Stimulated activated CD4-positive, alpha-beta T cell treated with anti-CD3 and anti-CD28 coated beads, Interleukin-12 subunit alpha, Interleukin-12 subunit beta, amount 100 ng/mL, for 48 hours (primary cell): ENCODE measurements around the gene FADS3.

Experiments used
- DNase-seq, 3 donors: peaks; one replicate each; pipeline ENCODE4 v3.0.0-alpha.2; 2020; ENCODE audit warnings: low read depth in 2 of 3, low spot score in 1 of 3

FADS3 gene

DNA sequence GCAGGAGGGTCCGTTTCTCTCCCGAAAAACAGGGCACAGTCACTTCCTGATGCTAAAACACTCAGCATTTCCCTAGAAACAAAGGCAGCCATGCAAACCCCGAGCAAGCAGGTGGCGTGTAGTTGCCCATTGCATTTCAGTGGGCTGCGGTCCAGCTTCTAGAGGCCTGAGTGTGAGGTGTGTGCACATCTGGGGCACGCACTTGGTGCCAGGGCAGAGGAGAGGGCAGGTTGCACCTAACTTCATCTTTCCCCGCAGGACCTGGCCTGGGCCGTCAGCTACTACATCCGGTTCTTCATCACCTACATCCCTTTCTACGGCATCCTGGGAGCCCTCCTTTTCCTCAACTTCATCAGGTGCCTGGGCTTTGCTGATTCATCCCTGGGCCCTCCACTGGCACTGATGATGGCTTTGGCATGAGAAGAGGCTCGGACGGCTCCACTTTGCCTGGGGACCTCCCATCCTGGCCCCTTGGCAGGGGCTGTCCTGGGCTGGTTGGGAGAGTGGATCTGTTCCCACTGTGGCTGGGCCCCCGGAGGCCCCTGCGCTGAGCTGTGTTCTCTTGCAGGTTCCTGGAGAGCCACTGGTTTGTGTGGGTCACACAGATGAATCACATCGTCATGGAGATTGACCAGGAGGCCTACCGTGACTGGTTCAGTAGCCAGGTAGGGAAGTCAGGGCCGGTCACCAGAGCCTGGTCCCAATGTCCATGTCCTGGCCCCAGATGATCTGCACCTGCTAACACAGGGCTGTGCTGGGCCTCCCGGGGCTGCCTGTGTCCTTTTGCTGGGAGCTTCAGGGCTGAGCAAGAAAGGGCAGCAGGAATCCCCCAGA lies 28.4 kb downstream of the FADS3 start:
- DNase-seq, result no peak

DNA sequence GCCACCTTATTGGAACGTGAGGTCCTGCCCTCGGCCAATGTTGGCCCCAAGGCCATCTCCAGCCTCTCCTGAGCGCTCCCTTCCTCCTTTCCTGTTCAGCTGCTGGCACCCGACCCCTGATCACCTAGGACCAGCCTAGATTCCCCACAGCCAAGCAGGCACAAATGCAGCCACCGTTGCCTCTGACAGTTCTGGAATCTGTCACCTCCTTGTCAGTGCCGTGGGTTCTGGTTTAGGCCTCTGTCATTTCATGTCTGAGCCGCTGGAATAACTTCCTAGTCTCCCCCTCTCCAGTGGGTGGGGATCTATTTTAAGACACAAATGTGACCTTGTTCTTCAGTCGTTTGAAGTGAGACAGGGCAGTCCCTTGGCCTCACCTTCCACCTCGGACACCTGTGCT lies 29.7 kb downstream of the FADS3 start:
- DNase-seq, result no peak

DNA sequence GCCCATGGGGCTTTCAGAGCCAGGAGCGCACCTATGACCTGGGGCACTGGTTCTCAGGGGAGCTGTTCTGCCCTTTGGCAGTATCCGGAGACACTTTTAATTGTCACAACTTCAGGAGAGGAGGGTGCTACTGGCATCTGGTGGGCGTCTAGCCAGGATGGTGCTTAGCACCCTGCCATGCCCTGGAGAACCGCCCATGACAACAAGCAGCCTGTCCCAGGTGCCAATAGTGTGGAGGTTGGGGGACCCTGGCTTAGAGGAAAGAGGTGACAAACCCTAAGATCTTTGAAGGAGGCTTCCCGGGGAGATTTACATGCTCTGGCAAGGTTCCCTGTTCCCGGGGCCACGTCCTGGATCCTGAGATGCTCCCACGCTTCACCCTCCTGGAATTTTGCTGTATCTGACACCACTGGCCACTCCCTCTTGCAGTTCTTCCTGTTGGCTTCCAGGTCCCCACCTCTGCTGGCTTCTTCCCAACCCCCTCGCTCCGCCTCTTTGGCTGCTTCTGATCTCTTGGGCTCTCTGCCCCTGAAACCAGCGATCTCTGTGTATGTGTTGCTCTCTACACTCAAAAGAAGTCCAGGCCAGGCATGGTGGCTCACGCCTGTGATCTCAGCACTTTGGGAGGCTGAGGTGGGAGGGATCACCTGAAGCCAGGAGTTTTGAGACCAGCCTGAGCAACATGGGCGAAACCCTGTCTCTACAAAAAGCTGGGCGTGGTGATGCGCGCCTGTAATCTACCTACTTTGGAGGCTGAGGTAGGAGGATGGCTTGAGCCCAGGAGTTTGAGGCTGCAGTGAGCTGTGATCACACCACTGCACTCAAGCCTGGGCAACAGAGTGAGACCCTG lies 31.1 kb downstream of the FADS3 start:
- DNase-seq, result no peak

DNA sequence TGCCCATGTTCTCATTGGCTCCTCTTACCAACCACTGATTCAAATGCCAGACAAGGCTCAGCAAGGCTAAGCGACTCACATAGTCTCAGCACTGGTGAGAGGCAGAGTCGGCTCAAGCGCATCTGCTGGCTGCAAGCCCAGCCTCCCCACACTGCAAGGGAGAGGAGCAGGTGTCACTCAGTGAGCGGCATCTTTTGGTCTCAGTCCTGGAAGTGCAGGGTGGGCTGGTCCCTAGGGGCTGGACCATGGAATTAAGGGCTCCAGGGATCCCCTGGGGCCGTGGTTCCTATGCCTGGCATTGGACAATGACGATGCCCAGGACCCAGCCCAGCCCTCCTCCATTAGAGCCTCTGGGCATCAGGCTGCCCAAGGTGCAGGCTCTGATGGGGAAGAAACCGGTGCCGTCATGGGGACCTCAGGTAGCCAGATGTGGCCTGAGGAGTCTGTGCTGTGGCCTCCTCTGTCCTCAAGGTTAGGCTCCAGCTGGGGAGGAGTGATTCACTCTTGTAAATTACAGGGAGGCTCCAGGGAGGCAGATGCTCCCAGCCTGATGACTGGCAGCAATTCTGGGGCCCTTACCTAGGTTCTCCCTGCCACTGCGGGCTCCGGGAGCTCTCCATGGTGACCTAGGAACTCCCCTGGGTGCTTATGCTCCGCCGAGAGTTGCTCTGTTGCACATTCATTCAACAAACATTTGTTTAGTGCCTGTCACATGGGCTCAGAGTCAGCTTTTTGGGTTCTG lies 35.2 kb downstream of the FADS3 start:
- DNase-seq, result no peak

DNA sequence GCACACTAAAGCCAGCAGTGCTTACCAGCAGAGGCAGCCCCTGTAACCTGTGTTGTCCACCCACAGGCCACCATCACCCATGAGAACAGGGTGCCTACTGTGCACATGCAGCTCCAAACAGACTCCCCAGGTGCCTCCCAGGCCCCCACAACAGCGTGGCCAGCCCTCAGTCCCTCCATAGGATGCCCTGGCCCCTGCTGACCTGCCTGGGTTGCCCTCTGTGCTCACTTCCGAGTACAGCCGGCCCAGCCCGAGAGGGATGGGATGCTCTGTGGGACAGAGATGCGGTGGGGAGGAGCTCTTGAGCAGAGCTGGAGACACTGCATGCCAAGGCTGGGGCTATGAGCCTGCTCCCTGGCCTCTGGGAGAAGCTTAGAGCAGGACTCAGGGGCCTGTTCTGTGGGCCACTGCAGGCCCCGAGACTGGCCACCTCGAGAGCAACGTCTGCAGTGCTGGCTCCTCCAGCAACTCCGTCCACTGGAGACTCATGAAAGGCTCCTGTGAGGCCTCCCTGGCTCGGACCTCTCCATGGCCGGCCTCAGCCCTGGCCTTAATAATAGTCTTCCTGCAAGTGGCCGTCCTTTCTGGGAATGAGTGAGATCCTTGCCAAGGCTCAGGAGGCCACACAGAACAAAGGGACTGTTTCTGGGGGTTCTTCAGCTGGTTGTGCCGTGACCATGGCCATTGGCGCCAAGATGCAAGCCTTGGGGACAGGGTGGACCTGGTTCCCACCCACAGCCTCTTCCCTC lies 36.2 kb downstream of the FADS3 start:
- DNase-seq, result no peak

DNA sequence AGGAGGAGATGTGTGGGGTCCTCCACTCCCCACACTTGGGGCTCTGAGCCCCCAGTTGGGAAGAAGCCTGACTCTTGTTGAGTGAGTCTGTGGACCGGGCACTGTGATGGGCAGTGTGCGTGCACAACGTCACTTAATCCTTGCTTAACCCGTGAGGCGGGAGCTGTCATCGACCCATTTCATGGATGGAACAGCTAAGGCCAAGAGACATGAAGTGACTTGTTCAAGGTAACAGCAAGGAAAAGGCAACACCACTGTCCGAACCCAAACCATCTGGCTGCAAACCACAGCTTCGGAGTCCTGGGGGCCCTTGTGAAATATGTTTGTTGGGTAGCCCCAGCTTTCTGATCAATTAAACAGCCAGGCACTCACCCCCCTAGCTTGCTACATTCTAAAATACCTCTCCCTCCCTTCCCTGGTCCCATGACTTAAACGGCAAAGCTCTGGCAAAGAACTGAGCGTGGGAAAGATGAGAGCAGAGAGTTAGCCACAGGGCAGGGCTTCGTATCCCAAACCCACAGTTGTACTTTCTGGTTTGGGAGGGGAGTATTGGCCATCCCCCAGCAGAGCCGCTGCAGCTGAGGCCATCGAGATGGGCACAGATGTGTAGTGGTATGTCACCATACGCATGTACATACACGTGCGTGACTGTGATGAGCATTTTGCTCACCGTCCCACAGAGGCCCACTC lies 37.0 kb downstream of the FADS3 start:
- DNase-seq, result no peak

DNA sequence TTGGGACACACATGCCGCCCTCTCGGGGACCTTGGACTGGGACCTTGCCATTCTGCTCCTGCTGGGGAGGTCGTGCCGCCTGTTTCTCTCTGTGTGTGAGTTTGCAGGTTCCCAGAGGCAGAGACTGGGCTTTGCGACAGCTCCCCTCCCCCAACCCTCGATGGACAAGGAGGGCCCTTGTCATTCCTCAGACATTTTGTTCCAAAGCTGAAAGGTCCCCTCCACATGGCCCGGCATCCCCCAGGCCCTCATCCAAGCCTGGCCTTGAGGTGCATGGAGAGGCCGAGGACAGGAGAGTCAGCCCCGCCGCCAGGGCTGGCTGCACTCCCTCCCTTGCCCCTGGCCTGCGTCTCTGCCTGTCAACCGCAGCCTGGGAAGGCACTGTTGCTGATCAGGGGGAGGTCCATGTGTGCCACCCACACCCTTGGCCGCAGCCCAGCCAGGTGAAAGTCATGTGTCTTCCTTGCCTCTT lies 37.6 kb downstream of the FADS3 start:
- DNase-seq, result no peak

DNA sequence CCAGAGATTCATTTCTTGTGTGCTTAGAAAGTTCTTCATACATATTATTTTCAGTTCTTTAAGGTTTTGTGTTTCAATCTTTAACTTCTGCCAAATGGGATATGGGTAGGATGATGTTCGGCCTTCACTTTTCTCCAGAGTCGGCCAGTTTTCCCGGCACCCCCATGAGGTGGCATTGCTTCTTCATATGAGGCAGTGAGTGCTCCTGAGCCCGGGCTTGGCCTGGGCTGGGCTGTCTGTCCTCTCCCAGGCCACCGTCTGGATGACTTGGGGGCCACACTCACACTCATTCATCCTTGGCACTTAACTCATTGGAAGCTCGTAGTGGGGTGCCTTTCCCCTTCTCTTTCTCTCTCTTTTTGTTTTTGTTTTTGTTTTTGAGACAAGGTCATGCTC lies 39.4 kb downstream of the FADS3 start:
- DNase-seq, result no peak

DNA sequence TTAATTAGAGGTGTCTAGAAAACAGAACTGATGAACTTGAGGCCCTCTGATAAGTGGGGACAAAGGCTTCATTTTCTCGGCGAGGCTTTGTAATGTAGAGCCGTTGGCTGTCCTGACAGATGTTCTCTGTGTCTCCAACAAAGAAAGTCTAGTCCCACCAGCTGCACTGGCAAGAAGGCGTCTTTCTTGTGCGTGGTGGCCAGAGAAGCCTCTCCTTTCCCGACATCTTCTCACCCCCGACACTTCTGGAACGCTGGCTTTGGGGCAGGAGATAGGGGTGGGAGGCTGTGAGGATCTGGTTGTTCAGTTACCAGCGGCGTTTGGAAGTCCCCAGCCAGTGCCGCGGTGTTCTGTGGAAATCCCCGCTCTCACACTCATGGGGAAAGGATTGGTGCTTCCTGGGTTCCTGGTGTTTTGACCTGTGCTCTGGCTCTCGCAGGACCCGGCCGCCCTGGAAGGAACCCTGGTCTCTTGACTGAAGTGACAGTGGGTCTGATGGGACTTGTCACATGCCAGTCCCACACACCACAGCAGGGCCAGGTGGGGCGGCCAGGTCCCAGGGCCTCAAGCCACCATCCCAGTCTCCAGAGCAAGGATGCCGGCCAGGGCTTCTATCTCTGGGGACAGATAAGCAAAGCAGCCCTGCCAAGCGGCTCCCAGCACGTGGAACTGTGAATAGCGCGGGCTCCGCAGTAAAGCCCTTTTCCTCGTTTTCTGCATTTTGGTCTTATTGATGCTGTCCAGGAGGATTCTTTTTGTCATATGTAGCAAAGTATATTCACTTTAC lies 40.0 kb downstream of the FADS3 start:
- no peak for DNase-seq

DNA sequence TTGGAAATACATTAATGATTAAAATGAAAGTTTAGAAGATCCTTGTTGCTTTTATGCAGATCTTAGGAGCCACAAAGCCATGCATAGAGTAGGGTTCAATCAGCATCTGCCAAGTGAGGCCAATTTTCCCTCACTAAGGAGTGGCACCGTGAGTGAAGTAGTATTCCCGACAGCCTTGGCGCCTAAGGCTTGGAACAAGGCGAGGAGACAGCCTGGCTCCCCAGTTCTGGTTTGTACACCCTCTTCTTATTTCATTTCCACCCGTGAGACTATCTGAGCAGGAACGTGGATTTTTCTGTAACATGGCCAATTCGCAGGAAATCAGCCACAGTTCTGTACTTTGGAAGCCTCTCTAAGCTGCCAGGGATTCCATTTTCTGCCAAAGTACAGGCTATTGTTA lies 40.7 kb downstream of the FADS3 start:
- no peak for DNase-seq

DNA sequence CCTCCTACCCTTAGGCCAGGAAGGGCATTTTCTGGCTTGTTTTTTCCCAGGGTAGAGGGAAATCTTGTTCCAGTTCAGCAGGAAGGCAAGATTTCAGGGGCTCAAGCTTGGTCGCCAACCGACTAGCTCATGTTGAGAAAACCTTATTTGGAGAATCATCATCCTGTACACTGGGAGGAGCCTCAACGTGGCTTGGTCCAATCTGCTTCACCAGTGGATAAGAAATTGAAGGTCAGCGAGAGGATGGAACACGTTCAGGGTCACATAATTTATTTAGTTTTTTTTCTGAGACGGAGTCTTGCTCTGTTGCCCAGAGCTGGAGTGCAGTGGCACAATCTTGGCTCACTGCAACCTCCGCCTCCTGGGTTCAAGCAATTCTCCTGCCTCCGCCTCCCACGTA lies 42.7 kb downstream of the FADS3 start:
- DNase-seq, result no peak

DNA sequence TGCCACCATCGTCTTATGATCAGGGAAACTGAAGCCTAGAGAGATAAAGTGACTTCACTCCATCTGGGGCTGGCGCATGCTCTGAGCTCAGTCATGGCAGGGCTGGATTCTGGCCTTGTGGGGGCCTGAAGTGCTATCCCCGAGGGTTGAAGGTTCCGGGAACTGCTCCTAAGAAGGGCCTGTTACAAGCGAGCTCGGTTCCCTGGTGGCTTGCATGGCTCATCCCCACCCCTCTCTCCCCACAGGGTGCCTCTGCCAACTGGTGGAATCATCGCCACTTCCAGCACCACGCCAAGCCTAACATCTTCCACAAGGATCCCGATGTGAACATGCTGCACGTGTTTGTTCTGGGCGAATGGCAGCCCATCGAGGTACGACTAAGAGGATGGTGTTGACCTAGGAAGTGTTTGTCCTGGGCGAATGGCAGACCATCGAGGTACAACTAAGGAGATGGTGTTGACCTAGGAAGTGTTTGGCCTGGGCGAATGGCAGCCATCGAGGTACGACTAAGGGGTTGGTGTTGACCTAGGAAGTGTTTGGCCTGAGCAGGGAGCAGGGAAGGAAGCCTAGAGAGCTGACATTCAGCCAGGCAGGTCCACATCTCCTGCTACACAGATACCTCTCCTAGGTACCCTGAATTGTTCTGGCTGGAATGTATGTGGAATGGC lies 43.3 kb downstream of the FADS3 start:
- DNase-seq, result no peak

DNA sequence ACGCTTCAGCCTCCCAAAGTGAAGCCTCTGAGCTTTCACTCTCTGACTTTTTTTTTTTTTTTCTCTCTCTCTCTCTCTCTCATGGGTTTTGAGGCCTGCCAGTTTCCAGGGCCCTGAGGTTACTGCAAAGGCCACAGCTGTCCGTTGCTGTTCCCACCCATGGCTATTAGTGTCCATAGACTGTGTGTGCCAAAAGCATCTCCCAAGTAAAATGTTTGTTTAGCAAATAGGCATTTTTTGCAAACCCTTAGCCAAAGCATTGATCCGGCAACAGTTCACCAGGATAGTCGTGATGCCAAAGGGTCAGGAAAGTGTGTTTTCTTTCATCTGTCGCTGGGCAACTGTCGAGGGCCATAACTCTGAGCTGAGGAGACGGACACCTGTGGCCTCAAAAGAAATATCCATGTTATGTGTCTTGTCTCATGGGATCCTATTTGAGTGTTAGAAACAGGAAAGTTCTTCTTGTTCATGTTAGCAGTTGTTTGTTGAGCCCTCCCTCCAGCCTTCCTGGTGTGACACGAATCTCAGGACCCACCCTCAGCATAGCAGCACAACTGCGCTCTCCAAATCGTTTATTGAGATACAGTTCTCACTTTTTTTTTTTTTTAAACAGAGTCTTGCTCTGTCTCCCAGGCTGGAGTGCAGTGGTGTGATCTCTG lies 44.9 kb downstream of the FADS3 start:
- DNase-seq, result no peak

DNA sequence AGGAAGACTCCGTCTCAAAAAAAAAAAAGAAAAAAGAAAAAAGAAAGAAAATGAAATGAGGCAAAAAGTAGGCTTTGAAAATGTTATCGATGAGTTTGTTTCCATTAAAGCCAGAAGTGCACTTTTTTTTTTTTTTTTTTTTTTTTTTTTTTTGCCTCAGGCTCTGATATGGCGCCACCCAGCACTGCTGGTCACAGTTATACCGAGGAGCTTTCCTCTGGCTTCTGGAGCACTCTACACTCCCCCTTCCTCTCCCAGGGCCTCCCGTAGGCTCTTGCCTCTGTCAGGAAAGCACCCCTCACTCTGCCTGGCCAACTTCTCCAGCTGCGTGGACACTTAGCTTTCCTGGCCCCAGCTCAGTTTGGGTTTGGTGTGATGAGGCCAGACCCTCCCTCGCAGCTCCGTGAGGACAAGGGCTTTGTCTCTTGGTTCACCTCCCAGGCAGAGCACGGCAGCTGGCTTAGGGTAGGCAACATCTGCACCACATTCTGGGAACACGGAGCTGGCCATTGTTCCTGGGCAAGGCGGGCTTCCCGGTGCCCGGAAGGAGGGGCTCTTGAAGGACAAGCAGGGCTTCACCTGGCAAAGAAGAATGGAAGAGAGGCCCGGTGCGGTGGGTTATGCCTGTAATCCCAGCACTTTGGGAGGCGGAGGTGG lies 46.3 kb downstream of the FADS3 start:
- no peak for DNase-seq

DNA sequence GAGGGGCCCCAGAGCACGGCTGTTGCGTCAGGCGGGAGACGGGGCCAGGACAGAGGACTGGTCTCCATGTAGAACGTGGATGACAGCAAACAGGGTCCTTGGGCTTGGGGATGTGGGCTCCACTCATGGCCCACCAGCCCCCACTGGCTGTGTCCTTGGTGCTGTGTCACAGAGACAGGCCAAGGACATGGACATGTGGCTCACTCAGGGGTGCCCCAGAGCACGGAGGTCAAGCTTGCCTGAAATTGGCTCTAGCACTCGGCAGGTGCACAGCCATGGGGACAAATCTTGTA lies 48.9 kb downstream of the FADS3 start:
- DNase-seq, result no peak

DNA sequence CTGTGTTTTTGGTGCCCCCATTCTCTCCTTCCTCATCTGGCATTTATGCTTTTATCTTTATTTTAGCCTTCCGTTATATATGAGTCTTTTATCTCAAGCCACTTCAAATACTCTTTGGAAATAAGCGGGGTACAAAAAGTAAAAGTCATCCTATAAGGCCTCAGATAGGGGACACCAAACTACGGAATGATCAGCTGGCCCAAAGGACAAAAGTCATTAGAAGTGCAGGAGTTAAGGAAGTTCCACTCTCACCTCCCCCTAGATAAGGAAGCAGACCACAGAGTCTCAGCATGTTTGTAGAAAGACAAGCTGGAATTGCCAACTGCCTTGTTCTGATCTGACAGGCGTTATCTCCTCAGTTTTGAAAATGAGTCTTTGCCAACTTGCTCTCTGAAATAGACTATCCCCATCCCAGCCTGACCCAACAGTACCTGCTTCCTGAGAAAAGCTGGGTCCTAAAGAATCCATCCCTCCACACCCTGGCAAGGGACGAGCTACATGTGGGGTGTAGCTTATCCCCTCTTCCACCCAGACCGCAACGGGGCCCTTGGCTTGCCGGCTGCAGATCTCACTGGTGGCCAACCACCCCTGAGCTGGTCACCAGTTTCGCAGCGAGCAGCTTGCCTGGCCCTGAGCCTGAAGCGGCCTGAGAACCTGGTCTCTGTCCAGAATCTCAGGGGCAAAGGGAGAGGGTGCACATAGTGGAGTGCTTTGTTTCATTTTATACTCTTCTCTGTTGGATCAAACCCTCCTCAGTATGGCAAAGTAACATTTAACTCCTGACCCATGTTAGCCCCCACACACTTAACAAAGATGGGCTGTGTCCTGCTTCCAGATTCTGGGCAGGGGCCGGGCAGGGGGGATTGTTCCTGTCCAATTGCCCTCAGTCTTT lies 49.5 kb downstream of the FADS3 start:
- DNase-seq, result no peak

DNA sequence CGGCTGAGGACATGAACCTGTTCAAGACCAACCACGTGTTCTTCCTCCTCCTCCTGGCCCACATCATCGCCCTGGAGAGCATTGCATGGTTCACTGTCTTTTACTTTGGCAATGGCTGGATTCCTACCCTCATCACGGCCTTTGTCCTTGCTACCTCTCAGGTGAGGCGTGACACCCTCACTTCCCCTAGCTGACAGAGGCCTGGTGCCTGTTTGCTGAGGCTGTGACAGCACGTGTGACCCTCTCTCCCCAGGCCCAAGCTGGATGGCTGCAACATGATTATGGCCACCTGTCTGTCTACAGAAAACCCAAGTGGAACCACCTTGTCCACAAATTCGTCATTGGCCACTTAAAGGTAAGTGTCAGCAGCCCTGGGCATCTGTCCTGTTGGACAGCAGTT lies 51.0 kb downstream of the FADS3 start:
- no peak for DNase-seq
